ENCODE data around the gene RNASE9.

- TF ChIP-seq CTCF (IDR thresholded peaks at IDR 0.05; ENCODE audit: low read depth, low read length) (no peak), EZH2phosphoT487 (IDR thresholded peaks at IDR 0.05; ENCODE audit: low read depth) (no peak)
Observed at GRCh38 chr14:20539906-20540305, 20.9 kb downstream of the RNASE9 start.
